Subcutaneous abdominal adipose tissue (tissue), 5 donors: ENCODE data around the gene NELL1.
"Not testable (repeated sequence)": the region's sequence is repeated elsewhere in the genome, so short reads cannot be mapped to it uniquely, and the experiment has no call there.

Source experiments
- H3K27ac ChIP-seq: one replicate; pipeline ENCODE4 v1.7.0; 2013; ENCODE audit warnings: low read depth, mild to moderate bottlenecking, inconsistent platforms, low read length, moderate library complexity
- H3K27me3 ChIP-seq, 5 donors: one replicate each; pipeline ENCODE4 v1.7.0; 2013; ENCODE audit warnings: low read length in 5 of 5, inconsistent platforms in 1 of 5; ENCODE audit not compliant: control insufficient read depth in 5 of 5, insufficient read depth in 4 of 5
- H3K36me3 ChIP-seq, 5 donors: one replicate each; pipeline ENCODE4 v1.7.0; 2013; ENCODE audit warnings: low read length in 5 of 5; ENCODE audit not compliant: control insufficient read depth in 5 of 5, insufficient read depth in 5 of 5
- H3K4me1 ChIP-seq, 5 donors: one replicate each; pipeline ENCODE4 v1.7.0; 2013; ENCODE audit warnings: low read length in 5 of 5, mild to moderate bottlenecking in 3 of 5, moderate library complexity in 1 of 5; ENCODE audit not compliant: control insufficient read depth in 5 of 5, insufficient read depth in 5 of 5
- H3K4me3 ChIP-seq, 5 donors: one replicate each; pipeline ENCODE4 v1.7.0; 2013; ENCODE audit warnings: low read length in 5 of 5, low read depth in 1 of 5
- H3K9ac ChIP-seq, 5 donors: one replicate each; pipeline ENCODE4 v1.7.0; 2013; ENCODE audit warnings: low read length in 5 of 5, mild to moderate bottlenecking in 4 of 5, moderate library complexity in 3 of 5
- H3K9me3 ChIP-seq, 5 donors: one replicate each; pipeline ENCODE4 v1.7.0; 2013; ENCODE audit warnings: low read length in 5 of 5; ENCODE audit not compliant: control insufficient read depth in 5 of 5
- donor health status: healthy.
- donor health status: healthy.
- donor health status: healthy.
- donor health status: healthy.
- donor health status: healthy.

Gene NELL1

DNA sequence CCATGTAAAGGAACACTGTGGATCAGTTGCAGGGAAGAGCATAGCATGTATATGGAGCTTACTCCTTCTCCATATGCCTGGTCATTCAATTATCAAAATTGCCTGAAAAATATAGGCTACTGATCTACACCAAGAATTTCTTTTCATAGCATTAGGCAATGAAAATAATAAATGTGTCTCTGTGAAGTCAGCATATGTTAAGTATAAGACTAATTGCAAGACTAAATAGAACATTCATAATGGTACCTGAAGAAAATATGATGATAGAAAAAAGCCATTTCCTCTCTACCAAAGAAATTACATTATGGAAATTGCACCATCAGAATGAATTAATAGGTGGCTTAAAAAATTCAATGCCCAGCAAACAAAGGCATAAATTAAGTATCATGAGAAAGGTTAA, 584.7 kb downstream of the NELL1 start:
- no peak overlapping the region for H3K9ac ChIP-seq
- no peak overlapping the region for H3K4me3 ChIP-seq
- H3K27ac ChIP-seq: no peak overlapping the region
- H3K4me1 ChIP-seq: no peaks in the 10 kb centered on the region
- no peaks in the 10 kb centered on the region for H3K36me3 ChIP-seq
- H3K9me3 ChIP-seq: no peaks in the 10 kb centered on the region
- H3K27me3 ChIP-seq: peaks cover 0 to 4% (median 0%) of the 10 kb centered on the region in 5 donors

DNA sequence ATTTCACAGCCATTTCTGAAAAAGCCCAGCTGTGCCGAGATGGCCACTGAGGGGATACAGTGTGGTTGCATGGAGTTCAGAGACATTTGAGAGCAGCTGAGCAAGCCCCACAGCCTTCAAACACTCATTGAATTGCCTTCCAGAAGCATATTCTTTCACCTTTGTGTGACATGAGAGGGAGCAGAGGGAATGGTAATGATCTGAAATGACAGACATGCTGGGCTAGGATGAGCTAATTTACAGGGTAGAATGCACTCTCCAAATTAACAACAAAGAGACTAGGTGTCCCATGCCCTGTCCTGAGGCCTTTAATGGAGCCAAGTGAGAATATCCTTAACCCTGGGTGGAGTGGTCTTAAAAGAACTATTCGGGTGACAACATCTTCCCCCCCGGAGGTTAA, 585.4 kb downstream of the NELL1 start:
- Histone ChIP-seq H3K9me3 (no peaks in the 10 kb centered on the region), H3K36me3 (no peaks in the 10 kb centered on the region), H3K9ac (no peak overlapping the region), H3K4me3 (no peak overlapping the region), H3K4me1 (no peaks in the 10 kb centered on the region), H3K27me3 (peaks cover 0 to 4% (median 0%) of the 10 kb centered on the region in 5 donors), H3K27ac (no peak overlapping the region)

- H3K4me1 ChIP-seq: no peaks in the 10 kb centered on the region
- no peak overlapping the region for H3K4me3 ChIP-seq
- no peaks in the 10 kb centered on the region for H3K36me3 ChIP-seq
- H3K9ac ChIP-seq: no peak overlapping the region
- no peaks in the 10 kb centered on the region for H3K9me3 ChIP-seq
- no peak overlapping the region for H3K27ac ChIP-seq
- no peaks in the 10 kb centered on the region for H3K27me3 ChIP-seq
These were observed 588.1 kb downstream of the NELL1 start for GRCh38 chr11:21257461-21257860.

- Histone ChIP-seq H3K36me3 (no peaks in the 10 kb centered on the region), H3K9me3 (no peaks in the 10 kb centered on the region), H3K4me1 (no peaks in the 10 kb centered on the region), H3K9ac (no peak overlapping the region), H3K27me3 (no peaks in the 10 kb centered on the region), H3K4me3 (no peak overlapping the region), H3K27ac (no peak overlapping the region)
These were observed 589.0 kb downstream of the NELL1 start for GRCh38 chr11:21258414-21258813.

DNA sequence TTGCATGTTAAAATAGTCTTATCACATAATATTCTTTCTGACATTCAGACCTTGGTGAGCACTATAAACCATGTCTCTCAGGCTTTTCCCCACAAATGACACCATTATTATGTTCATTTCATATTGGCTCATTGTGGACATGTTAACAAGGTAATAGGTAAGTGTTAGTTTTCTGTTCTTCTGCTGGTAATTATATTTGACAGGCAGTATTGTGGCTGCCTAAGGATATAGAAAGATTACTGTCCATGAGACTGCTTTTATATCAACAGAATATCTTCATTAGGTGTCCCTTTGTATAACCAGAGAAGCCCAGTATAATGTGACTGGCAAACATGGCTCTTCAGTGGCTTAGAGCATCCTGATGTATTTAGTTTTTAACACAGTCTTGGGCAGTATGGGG, 590.7 kb downstream of the NELL1 start:
- Histone ChIP-seq H3K36me3 (no peaks in the 10 kb centered on the region), H3K27ac (no peak overlapping the region), H3K9ac (no peak overlapping the region), H3K4me1 (no peaks in the 10 kb centered on the region), H3K27me3 (no peaks in the 10 kb centered on the region), H3K4me3 (no peak overlapping the region), H3K9me3 (no peaks in the 10 kb centered on the region)

DNA sequence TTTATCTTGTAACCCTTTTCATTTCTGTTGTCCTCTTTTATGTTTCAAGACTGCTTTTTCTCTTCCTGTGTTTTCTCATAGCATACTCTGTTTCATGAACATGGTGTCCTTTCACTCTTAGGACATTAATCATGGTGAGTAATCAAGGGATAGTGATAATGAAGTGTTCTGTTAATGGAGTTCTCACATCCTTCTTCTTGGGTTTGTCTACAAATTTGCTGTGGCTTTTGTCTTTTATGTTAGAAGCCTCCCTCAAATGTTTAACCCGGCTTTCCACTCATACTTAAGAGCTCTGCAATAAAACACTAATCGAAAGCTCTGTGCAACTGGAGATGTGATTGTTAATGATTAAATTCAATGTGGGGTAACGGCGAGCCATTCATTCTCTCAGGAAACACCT, 593.6 kb downstream of the NELL1 start:
- no peaks in the 10 kb centered on the region for H3K9me3 ChIP-seq
- H3K4me1 ChIP-seq: no peaks in the 10 kb centered on the region
- H3K36me3 ChIP-seq: no peaks in the 10 kb centered on the region
- H3K9ac ChIP-seq: no peak overlapping the region
- H3K4me3 ChIP-seq: no peak overlapping the region
- H3K27me3 ChIP-seq: no peaks in the 10 kb centered on the region
- H3K27ac ChIP-seq: no peak overlapping the region

- Histone ChIP-seq H3K36me3 (no peaks in the 10 kb centered on the region), H3K9ac (no peak overlapping the region), H3K4me3 (no peak overlapping the region), H3K27ac (no peak overlapping the region), H3K27me3 (no peaks in the 10 kb centered on the region), H3K9me3 (no peaks in the 10 kb centered on the region), H3K4me1 (no peaks in the 10 kb centered on the region)
These were observed 594.7 kb downstream of the NELL1 start for GRCh38 chr11:21264125-21264524.

DNA sequence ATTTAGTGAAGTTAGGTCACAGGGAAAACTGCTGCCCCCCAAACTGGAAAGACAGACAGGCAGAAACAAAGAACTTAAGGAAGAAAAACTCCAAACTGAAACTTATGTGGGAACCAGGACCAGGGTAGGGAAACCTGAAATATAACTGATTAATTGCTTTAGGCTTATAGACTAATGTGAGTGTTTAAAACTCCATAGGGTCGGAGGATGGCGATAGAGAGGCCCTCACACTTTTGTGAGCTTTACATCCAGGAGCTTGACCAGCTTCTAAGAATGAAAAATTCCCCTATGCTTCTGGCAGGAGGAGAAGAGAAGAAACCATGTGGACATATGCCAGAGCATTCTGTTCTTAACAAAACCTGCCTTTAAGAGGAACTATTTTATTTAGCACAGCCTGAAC, 598.6 kb downstream of the NELL1 start:
- H3K36me3 ChIP-seq: no peaks in the 10 kb centered on the region
- H3K9ac ChIP-seq: no peak overlapping the region
- H3K27me3 ChIP-seq: no peaks in the 10 kb centered on the region
- H3K4me1 ChIP-seq: no peaks in the 10 kb centered on the region
- no peak overlapping the region for H3K4me3 ChIP-seq
- H3K27ac ChIP-seq: no peak overlapping the region
- H3K9me3 ChIP-seq: no peaks in the 10 kb centered on the region

DNA sequence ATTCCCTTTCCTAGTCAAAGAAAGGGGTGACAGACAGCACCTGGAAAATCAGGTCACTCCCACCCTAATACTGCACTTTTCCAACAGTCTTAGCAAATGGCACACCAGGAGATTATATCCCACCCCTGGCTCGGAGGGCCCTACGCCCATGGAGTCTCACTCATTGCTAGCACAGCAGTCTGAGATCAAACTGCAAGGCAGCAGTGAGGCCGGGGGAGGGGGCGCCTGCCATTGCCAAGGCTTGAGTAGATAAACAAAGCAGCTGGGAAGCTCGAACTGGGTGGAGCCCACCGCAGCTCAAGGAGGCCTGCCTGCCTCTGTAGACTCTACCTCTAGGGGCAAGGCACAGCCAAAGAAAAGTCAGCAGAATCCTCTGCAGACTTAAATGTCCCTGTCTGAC, 602.8 kb downstream of the NELL1 start:
- not testable (repeated sequence) for H3K27me3 ChIP-seq, H3K27ac ChIP-seq, H3K4me1 ChIP-seq, H3K9me3 ChIP-seq, H3K36me3 ChIP-seq, H3K4me3 ChIP-seq, H3K9ac ChIP-seq

- H3K9me3 ChIP-seq: peaks cover 0 to 5% (median 0%) of the 10 kb centered on the region in 5 donors
- H3K36me3 ChIP-seq: no peaks in the 10 kb centered on the region
- H3K4me1 ChIP-seq: no peaks in the 10 kb centered on the region
- H3K27ac ChIP-seq: no peak overlapping the region
- H3K4me3 ChIP-seq: no peak overlapping the region
- H3K27me3 ChIP-seq: no peaks in the 10 kb centered on the region
- no peak overlapping the region for H3K9ac ChIP-seq
These were observed 609.5 kb downstream of the NELL1 start for GRCh38 chr11:21278840-21279239.

DNA sequence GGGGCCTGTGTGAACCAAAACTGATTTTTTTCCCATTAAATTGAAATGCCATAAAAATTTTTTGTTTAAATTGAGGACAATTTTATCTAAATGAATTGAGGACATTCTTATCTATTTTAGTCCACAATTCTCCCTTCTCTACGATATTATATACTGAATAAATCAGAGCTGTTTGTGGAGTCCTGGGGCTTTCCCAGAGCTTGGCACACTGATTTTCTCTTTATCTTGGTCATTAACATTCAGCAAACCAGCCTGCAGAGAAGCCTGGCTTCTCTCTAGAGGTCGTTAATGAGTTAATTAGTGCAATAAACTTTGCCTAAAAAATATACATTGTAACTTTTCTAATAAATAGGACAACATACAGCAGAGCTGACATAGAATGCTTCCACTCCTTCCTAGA, 615.7 kb downstream of the NELL1 start:
- peaks cover 0 to 13% (median 3%) of the 10 kb centered on the region in 5 donors for H3K9me3 ChIP-seq
- no peak overlapping the region for H3K9ac ChIP-seq
- H3K27ac ChIP-seq: no peak overlapping the region
- H3K36me3 ChIP-seq: no peaks in the 10 kb centered on the region
- peaks cover 0 to 3% (median 0%) of the 10 kb centered on the region in 5 donors for H3K27me3 ChIP-seq
- no peaks in the 10 kb centered on the region for H3K4me1 ChIP-seq
- no peak overlapping the region for H3K4me3 ChIP-seq
